PC-3 (cell line): ENCODE measurements around the gene KANSL3.

Source experiments
- EZH2 ChIP-seq: fragments of 300-600 bp; sonication (generic); IDR thresholded peaks from one replicate; pipeline ENCODE4 v1.6.1; 2017; ENCODE audit warnings: antibody characterized with exemption, mild to moderate bottlenecking, low read length; ENCODE audit not compliant: unreplicated experiment
- EZH2phosphoT487 ChIP-seq: fragments of 300-600 bp; sonication (generic); IDR thresholded peaks from 2 replicates; pipeline ENCODE4 v1.6.1; 2018; ENCODE audit warnings: mild to moderate bottlenecking, antibody characterized with exemption, low read length, borderline replicate concordance
- TF ChIP-seq, protein P1 (sequence below): fragments of 300-600 bp; sonication (generic); conservative IDR thresholded peaks from 2 replicates; pipeline ENCODE4 v1.5.1; 2017; ENCODE audit warnings: antibody characterized with exemption, low read depth, mild to moderate bottlenecking, low read length

GRCh38 chr2:96679848-96680247, 41.7 kb upstream of the KANSL3 start:
- TF ChIP-seq, protein P1, sequence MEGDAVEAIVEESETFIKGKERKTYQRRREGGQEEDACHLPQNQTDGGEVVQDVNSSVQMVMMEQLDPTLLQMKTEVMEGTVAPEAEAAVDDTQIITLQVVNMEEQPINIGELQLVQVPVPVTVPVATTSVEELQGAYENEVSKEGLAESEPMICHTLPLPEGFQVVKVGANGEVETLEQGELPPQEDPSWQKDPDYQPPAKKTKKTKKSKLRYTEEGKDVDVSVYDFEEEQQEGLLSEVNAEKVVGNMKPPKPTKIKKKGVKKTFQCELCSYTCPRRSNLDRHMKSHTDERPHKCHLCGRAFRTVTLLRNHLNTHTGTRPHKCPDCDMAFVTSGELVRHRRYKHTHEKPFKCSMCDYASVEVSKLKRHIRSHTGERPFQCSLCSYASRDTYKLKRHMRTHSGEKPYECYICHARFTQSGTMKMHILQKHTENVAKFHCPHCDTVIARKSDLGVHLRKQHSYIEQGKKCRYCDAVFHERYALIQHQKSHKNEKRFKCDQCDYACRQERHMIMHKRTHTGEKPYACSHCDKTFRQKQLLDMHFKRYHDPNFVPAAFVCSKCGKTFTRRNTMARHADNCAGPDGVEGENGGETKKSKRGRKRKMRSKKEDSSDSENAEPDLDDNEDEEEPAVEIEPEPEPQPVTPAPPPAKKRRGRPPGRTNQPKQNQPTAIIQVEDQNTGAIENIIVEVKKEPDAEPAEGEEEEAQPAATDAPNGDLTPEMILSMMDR: no peak
- TF ChIP-seq EZH2 (no peak), EZH2phosphoT487 (no peak)
